Measurements from ENCODE around the gene ZNRF1. TPM values are rescaled to one million over a fixed set of nuclear protein-coding genes. Genes with fewer than 3 reads are reported as not detected.

Gene ZNRF1
- total RNA-seq, 3 donors from 2014 or later: 12.8 to 27.5 (median 24.4) TPM

- DNase-seq (ENCODE audit: low spot score in 2 of 2): no peak
- Histone ChIP-seq H3K4me1 (no peaks in the 10 kb centered on the region), H3K4me3 (no peak overlapping the region), H3K36me3 (no peaks in the 10 kb centered on the region), H3K27ac (no peak overlapping the region), H3K9me3 (peaks cover 0 to 6% of the 10 kb centered on the region in 2 donors), H3K27me3 (no peaks in the 10 kb centered on the region)
- TF ChIP-seq POLR2A (IDR thresholded peaks at IDR 0.05): no peak
- no peak for TF ChIP-seq POLR2AphosphoS5 (IDR thresholded peaks at IDR 0.05)
- no peak for TF ChIP-seq CTCF (IDR thresholded peaks at IDR 0.05)
- intact Hi-C loops (cut with DNase I; ENCODE audit: low total_unique reads): no loop called here
Observed at GRCh38 chr16:75130150-75130771, 131.4 kb downstream of the ZNRF1 start.

GRCh38 chr16:75131081-75131480 lies 132.3 kb downstream of the ZNRF1 start:
- Histone ChIP-seq H3K9me3 (peaks cover 0 to 6% of the 10 kb centered on the region in 2 donors), H3K36me3 (no peaks in the 10 kb centered on the region), H3K4me3 (no peak overlapping the region), H3K27ac (no peak overlapping the region), H3K27me3 (no peaks in the 10 kb centered on the region), H3K4me1 (no peaks in the 10 kb centered on the region)
- intact Hi-C loops (cut with DNase I; ENCODE audit: low total_unique reads): no loop called here
- DNase-seq (ENCODE audit: low spot score in 2 of 2): no peak
- TF ChIP-seq CTCF (IDR thresholded peaks at IDR 0.05) (no peak), POLR2A (IDR thresholded peaks at IDR 0.05) (no peak), POLR2AphosphoS5 (IDR thresholded peaks at IDR 0.05) (no peak)

GRCh38 chr16:75138233-75138632 lies 139.4 kb downstream of the ZNRF1 start:
- Histone ChIP-seq H3K36me3 (no peaks in the 10 kb centered on the region), H3K27me3 (no peaks in the 10 kb centered on the region), H3K9me3 (no peaks in the 10 kb centered on the region), H3K4me1 (no peaks in the 10 kb centered on the region), H3K4me3 (no peak overlapping the region), H3K27ac (no peak overlapping the region)
- intact Hi-C loops (cut with DNase I; ENCODE audit: low total_unique reads): no loop called here
- TF ChIP-seq POLR2AphosphoS5 (IDR thresholded peaks at IDR 0.05): no peak
- TF ChIP-seq POLR2A (IDR thresholded peaks at IDR 0.05): no peak
- no peak for TF ChIP-seq CTCF (IDR thresholded peaks at IDR 0.05)
- DNase-seq (ENCODE audit: low spot score in 2 of 2): no peak

GRCh38 chr16:75138636-75139035 lies 139.8 kb downstream of the ZNRF1 start:
- Histone ChIP-seq H3K4me3 (no peak overlapping the region), H3K36me3 (no peaks in the 10 kb centered on the region), H3K27me3 (no peaks in the 10 kb centered on the region), H3K4me1 (no peaks in the 10 kb centered on the region), H3K27ac (no peak overlapping the region), H3K9me3 (no peaks in the 10 kb centered on the region)
- TF ChIP-seq POLR2A (IDR thresholded peaks at IDR 0.05) (no peak), POLR2AphosphoS5 (IDR thresholded peaks at IDR 0.05) (no peak), CTCF (IDR thresholded peaks at IDR 0.05) (no peak)
- DNase-seq (ENCODE audit: low spot score in 2 of 2): no peak
- intact Hi-C loops (cut with DNase I; ENCODE audit: low total_unique reads): no loop called here

GRCh38 chr16:75139498-75139897 lies 140.7 kb downstream of the ZNRF1 start:
- intact Hi-C loops (cut with DNase I; ENCODE audit: low total_unique reads): no loop called here
- no peak for DNase-seq (ENCODE audit: low spot score in 2 of 2)
- H3K4me1 ChIP-seq: no peaks in the 10 kb centered on the region
- H3K9me3 ChIP-seq: no peaks in the 10 kb centered on the region
- H3K27me3 ChIP-seq: no peaks in the 10 kb centered on the region
- H3K36me3 ChIP-seq: no peaks in the 10 kb centered on the region
- no peak for TF ChIP-seq POLR2AphosphoS5 (IDR thresholded peaks at IDR 0.05)
- no peak overlapping the region for H3K27ac ChIP-seq
- H3K4me3 ChIP-seq: no peak overlapping the region

All from breast epithelium (tissue), 4 donors.